NK-92 (cell line): ENCODE measurements around the gene RGS19.

ENCODE experiments used
- DNase-seq: peaks from one replicate; lab custom pipeline; 2025; ENCODE audit not compliant: unreplicated experiment; lab: John Stamatoyannopoulos, UW

Gene RGS19

GRCh38 chr20:64050261-64051032, 28.9 kb downstream of the RGS19 start:
- no peak for DNase-seq

GRCh38 chr20:64049878-64050260, 29.4 kb downstream of the RGS19 start:
- no peak for DNase-seq

GRCh38 chr20:64049060-64049877, 30.0 kb downstream of the RGS19 start, which contains the start of gene SOX18:
TSS of gene SOX18 (minus strand) at chr20:64049639. CDS start at chr20:64049516, 123 bp downstream.
- DNase-seq: no peak

GRCh38 chr20:64048402-64049044, 30.8 kb downstream of the RGS19 start:
- DNase-seq: no peak

- DNase-seq: no peak
Observed at GRCh38 chr20:64047968-64048401, 31.3 kb downstream of the RGS19 start.

GRCh38 chr20:64047046-64047389, 32.3 kb downstream of the RGS19 start:
- no peak for DNase-seq

GRCh38 chr20:64045346-64046011, 33.8 kb downstream of the RGS19 start:
- DNase-seq: no peak

- DNase-seq: no peak
Observed at GRCh38 chr20:64044484-64045247, 34.7 kb downstream of the RGS19 start.

- no peak for DNase-seq
Observed at GRCh38 chr20:64043768-64044167, 35.5 kb downstream of the RGS19 start.

GRCh38 chr20:64042054-64042781, 37.1 kb downstream of the RGS19 start:
- DNase-seq: no peak

- no peak for DNase-seq
Observed at GRCh38 chr20:64041781-64042053, 37.6 kb downstream of the RGS19 start.

- DNase-seq: no peak
Observed at GRCh38 chr20:64041040-64041780, 38.1 kb downstream of the RGS19 start.

GRCh38 chr20:64040231-64041039, 38.9 kb downstream of the RGS19 start:
- DNase-seq: no peak

- DNase-seq: no peak
Observed at GRCh38 chr20:64039293-64040160, 39.8 kb downstream of the RGS19 start.

GRCh38 chr20:64038565-64039292, 40.6 kb downstream of the RGS19 start:
- DNase-seq: no peak

GRCh38 chr20:64038224-64038564, 41.1 kb downstream of the RGS19 start:
- no peak for DNase-seq
